Measurements from ENCODE around the gene CPTP.

Gene CPTP

DNA sequence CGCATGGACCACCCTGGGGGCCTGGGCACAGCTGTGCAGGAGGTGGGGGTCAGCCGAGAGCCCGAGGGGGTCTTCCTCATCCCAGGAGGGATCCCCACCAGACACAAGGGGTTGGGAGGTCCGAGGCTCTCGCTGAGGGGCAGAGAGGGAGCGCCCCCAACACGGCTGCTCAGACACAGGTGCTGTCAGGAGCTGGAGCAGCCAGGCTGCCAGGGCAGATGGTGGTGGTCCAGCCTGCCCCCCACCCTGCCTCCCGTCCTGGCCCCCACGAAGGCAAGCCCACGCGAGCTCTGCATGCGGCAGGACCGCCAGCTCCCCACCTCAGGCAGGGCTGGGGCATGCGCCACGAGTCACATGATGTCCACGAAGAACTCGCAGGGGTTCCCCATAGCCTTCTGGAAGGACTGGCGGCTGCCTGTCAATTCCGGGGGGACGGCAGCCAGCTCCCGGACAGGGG, 11.2 kb downstream of the CPTP start:
- Histone ChIP-seq H3K9me3 (ENCODE audit: control insufficient read depth in 2 of 2, low read length in 2 of 2) (no peaks in the 10 kb centered on the region), H3K36me3 (ENCODE audit: control insufficient read depth in 2 of 2, insufficient read depth in 2 of 2, low read length in 2 of 2) (peaks cover 9 to 14% of the 10 kb centered on the region in 2 donors), H3K27me3 (ENCODE audit: control insufficient read depth in 2 of 2, insufficient read depth in 2 of 2, low read length in 2 of 2) (peaks cover 3 to 7% of the 10 kb centered on the region in 2 donors), H3K9ac (ENCODE audit: low read depth in 1 of 2, low read length in 2 of 2) (no peak overlapping the region), H3K27ac (ENCODE audit: low read depth in 2 of 2, low read length in 2 of 2) (no peak overlapping the region), H3K4me1 (ENCODE audit: control insufficient read depth in 2 of 2, insufficient read depth in 2 of 2, low read length in 2 of 2) (peaks cover 10 to 15% of the 10 kb centered on the region in 2 donors), H3K4me3 (ENCODE audit: low read length in 2 of 2) (no peak overlapping the region)

DNA sequence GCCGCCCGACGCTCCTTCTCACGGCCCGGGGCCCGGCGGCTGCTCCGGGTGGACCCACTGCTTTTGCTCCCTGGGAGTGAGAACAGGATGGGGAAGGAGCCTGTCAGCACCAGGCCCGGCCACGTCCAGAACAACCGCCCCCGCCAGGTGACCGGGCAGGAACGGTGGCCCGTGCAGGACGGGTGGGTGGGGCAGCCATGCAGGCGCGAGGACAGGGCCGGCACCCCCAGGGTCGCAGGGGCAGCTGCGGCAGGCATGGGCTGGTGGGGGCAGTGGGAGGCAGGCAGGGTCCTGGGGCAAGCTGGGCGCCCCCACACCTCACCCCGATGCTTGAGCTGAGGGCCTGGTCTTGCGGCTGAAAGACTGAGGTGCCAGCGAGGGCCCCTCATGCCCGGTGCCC, 11.8 kb downstream of the CPTP start:
- peaks cover 15 to 21% of the 10 kb centered on the region in 2 donors for H3K36me3 ChIP-seq (ENCODE audit: control insufficient read depth in 2 of 2, insufficient read depth in 2 of 2, low read length in 2 of 2)
- H3K27me3 ChIP-seq (ENCODE audit: control insufficient read depth in 2 of 2, insufficient read depth in 2 of 2, low read length in 2 of 2) = peaks cover under 1 to 7% of the 10 kb centered on the region in 2 donors
- no peak overlapping the region for H3K4me3 ChIP-seq (ENCODE audit: low read length in 2 of 2)
- peaks cover 8 to 12% of the 10 kb centered on the region in 2 donors for H3K4me1 ChIP-seq (ENCODE audit: control insufficient read depth in 2 of 2, insufficient read depth in 2 of 2, low read length in 2 of 2)
- no peak overlapping the region for H3K27ac ChIP-seq (ENCODE audit: low read depth in 2 of 2, low read length in 2 of 2)
- H3K9me3 ChIP-seq (ENCODE audit: control insufficient read depth in 2 of 2, low read length in 2 of 2) = no peaks in the 10 kb centered on the region
- H3K9ac ChIP-seq (ENCODE audit: low read depth in 1 of 2, low read length in 2 of 2) = no peak overlapping the region

DNA sequence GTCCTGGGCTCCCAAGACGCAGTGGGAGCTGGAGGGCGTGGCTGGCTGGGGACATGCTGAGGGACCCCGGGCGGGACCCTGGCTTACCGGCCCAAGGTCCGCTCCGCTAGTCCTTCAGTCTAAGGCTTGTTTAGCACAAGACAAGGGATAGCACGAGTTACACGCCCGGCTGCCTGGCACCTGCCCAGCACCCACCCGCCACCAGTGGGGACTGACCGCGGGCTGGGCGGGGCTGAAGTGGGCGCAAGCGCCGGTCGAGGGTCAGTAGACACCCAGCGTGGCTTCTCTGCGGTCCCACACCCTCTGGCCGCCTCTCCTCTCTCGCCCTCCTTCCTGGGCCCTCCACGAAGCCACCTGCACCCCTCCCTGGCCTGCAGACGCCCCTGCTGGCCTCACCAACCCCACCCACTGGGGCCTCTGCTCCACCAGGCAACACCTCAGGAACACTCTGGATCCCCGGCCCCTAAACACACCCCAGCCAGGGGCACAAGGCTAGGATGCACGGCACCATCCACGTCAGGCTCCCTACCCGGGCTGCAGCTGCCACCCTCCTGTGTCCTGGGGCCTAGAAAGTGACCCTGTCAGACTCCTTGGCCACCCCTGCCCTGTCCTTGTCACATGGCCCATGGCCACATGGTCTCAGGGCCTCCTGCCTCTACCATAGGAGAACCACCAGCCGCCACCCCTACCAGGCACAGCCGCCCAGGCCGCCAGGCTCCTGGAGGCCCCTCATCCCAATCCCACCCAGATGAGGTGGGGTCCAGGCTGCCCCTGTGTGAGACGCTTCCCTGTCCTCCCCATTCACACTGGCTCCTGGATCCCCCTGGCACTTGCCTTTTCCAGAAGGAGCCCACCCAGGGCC, 12.6 kb downstream of the CPTP start:
- Histone ChIP-seq H3K4me3 (ENCODE audit: low read length in 2 of 2) (no peak overlapping the region), H3K9me3 (ENCODE audit: control insufficient read depth in 2 of 2, low read length in 2 of 2) (no peaks in the 10 kb centered on the region), H3K9ac (ENCODE audit: low read depth in 1 of 2, low read length in 2 of 2) (no peak overlapping the region), H3K27ac (ENCODE audit: low read depth in 2 of 2, low read length in 2 of 2) (no peak overlapping the region), H3K4me1 (ENCODE audit: control insufficient read depth in 2 of 2, insufficient read depth in 2 of 2, low read length in 2 of 2) (peaks cover 8 to 12% of the 10 kb centered on the region in 2 donors), H3K36me3 (ENCODE audit: control insufficient read depth in 2 of 2, insufficient read depth in 2 of 2, low read length in 2 of 2) (peaks cover 16 to 23% of the 10 kb centered on the region in 2 donors), H3K27me3 (ENCODE audit: control insufficient read depth in 2 of 2, insufficient read depth in 2 of 2, low read length in 2 of 2) (peaks cover 0 to 5% of the 10 kb centered on the region in 2 donors)

DNA sequence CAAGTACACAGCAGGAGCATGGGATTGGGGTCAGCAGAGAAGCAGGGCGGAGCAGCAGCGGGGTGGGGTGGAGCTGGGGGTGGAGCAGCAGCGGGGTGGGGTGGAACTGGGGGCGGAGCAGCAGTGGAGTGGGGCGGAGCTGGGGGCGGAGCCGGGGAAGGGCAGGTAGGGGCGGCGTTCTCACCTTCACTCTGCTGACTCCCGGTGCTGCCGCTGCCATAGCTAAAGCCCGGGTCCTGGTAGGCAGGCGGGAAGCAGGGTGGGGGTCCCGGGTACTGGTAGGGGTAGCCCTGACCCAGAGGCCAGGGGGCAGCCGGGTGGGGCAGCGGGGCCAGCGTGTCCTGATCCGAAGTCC, 13.2 kb downstream of the CPTP start:
- Histone ChIP-seq H3K27me3 (ENCODE audit: control insufficient read depth in 2 of 2, insufficient read depth in 2 of 2, low read length in 2 of 2) (no peaks in the 10 kb centered on the region), H3K9ac (ENCODE audit: low read depth in 1 of 2, low read length in 2 of 2) (no peak overlapping the region), H3K9me3 (ENCODE audit: control insufficient read depth in 2 of 2, low read length in 2 of 2) (no peaks in the 10 kb centered on the region), H3K4me1 (ENCODE audit: control insufficient read depth in 2 of 2, insufficient read depth in 2 of 2, low read length in 2 of 2) (peaks cover 5 to 7% of the 10 kb centered on the region in 2 donors), H3K27ac (ENCODE audit: low read depth in 2 of 2, low read length in 2 of 2) (no peak overlapping the region), H3K36me3 (ENCODE audit: control insufficient read depth in 2 of 2, insufficient read depth in 2 of 2, low read length in 2 of 2) (peaks cover 16 to 23% of the 10 kb centered on the region in 2 donors), H3K4me3 (ENCODE audit: low read length in 2 of 2) (no peak overlapping the region)

- peaks cover 16 to 23% of the 10 kb centered on the region in 2 donors for H3K36me3 ChIP-seq (ENCODE audit: control insufficient read depth in 2 of 2, insufficient read depth in 2 of 2, low read length in 2 of 2)
- H3K27ac ChIP-seq (ENCODE audit: low read depth in 2 of 2, low read length in 2 of 2) = no peak overlapping the region
- no peak overlapping the region for H3K4me3 ChIP-seq (ENCODE audit: low read length in 2 of 2)
- H3K9ac ChIP-seq (ENCODE audit: low read depth in 1 of 2, low read length in 2 of 2) = no peak overlapping the region
- H3K27me3 ChIP-seq (ENCODE audit: control insufficient read depth in 2 of 2, insufficient read depth in 2 of 2, low read length in 2 of 2) = no peaks in the 10 kb centered on the region
- no peaks in the 10 kb centered on the region for H3K9me3 ChIP-seq (ENCODE audit: control insufficient read depth in 2 of 2, low read length in 2 of 2)
- H3K4me1 ChIP-seq (ENCODE audit: control insufficient read depth in 2 of 2, insufficient read depth in 2 of 2, low read length in 2 of 2) = peaks cover 2% of the 10 kb centered on the region in 2 donors
Observed at GRCh38 chr1:1338278-1338677, 13.7 kb downstream of the CPTP start.

- no peak overlapping the region for H3K9ac ChIP-seq (ENCODE audit: low read depth in 1 of 2, low read length in 2 of 2)
- H3K36me3 ChIP-seq (ENCODE audit: control insufficient read depth in 2 of 2, insufficient read depth in 2 of 2, low read length in 2 of 2) = peaks cover 16 to 23% of the 10 kb centered on the region in 2 donors
- peaks cover 0 to 11% of the 10 kb centered on the region in 2 donors for H3K4me1 ChIP-seq (ENCODE audit: control insufficient read depth in 2 of 2, insufficient read depth in 2 of 2, low read length in 2 of 2)
- H3K4me3 ChIP-seq (ENCODE audit: low read length in 2 of 2) = no peak overlapping the region
- H3K9me3 ChIP-seq (ENCODE audit: control insufficient read depth in 2 of 2, low read length in 2 of 2) = no peaks in the 10 kb centered on the region
- H3K27ac ChIP-seq (ENCODE audit: low read depth in 2 of 2, low read length in 2 of 2) = no peak overlapping the region
- H3K27me3 ChIP-seq (ENCODE audit: control insufficient read depth in 2 of 2, insufficient read depth in 2 of 2, low read length in 2 of 2) = no peaks in the 10 kb centered on the region
Observed at GRCh38 chr1:1340185-1340584, 15.6 kb downstream of the CPTP start.

- no peaks in the 10 kb centered on the region for H3K9me3 ChIP-seq (ENCODE audit: control insufficient read depth in 2 of 2, low read length in 2 of 2)
Observed at GRCh38 chr1:1340791-1341548, 16.4 kb downstream of the CPTP start.

DNA sequence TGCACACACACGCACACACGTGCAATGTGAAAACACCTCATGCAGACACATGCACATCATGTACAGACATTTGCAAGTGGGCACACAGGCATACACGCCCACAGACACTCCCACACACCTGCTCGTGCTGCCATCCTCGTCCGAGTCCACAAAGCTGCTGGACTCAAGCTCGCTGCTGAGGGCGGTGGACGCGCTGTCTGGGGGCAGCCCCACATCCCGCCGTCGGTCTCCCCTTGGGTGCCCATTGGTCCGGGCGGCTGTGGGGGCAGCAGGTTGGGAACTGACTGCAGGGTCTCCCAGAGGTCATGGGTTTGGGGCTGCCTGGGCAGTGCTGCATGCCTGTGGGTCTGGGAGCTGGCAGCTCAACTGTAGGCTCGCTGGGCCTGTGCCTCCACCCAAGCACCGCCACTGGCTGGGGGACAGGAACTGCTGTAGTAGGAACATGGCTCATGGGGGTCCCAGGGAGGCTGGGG, 17.0 kb downstream of the CPTP start:
- Histone ChIP-seq H3K27me3 (ENCODE audit: control insufficient read depth in 2 of 2, insufficient read depth in 2 of 2, low read length in 2 of 2) (no peaks in the 10 kb centered on the region), H3K27ac (ENCODE audit: low read depth in 2 of 2, low read length in 2 of 2) (no peak overlapping the region), H3K4me3 (ENCODE audit: low read length in 2 of 2) (no peak overlapping the region), H3K9me3 (ENCODE audit: control insufficient read depth in 2 of 2, low read length in 2 of 2) (no peaks in the 10 kb centered on the region), H3K9ac (ENCODE audit: low read depth in 1 of 2, low read length in 2 of 2) (no peak overlapping the region), H3K36me3 (ENCODE audit: control insufficient read depth in 2 of 2, insufficient read depth in 2 of 2, low read length in 2 of 2) (peaks cover 16 to 21% of the 10 kb centered on the region in 2 donors), H3K4me1 (ENCODE audit: control insufficient read depth in 2 of 2, insufficient read depth in 2 of 2, low read length in 2 of 2) (peaks cover 9 to 24% of the 10 kb centered on the region in 2 donors)

More at GRCh38 chr1:1340791-1341548, 16.4 kb downstream of the CPTP start:
- no peaks in the 10 kb centered on the region for H3K27me3 ChIP-seq (ENCODE audit: control insufficient read depth in 2 of 2, insufficient read depth in 2 of 2, low read length in 2 of 2)
- H3K27ac ChIP-seq (ENCODE audit: low read depth in 2 of 2, low read length in 2 of 2) = no peak overlapping the region
- peaks cover 4 to 18% of the 10 kb centered on the region in 2 donors for H3K4me1 ChIP-seq (ENCODE audit: control insufficient read depth in 2 of 2, insufficient read depth in 2 of 2, low read length in 2 of 2)
- peaks cover 16 to 21% of the 10 kb centered on the region in 2 donors for H3K36me3 ChIP-seq (ENCODE audit: control insufficient read depth in 2 of 2, insufficient read depth in 2 of 2, low read length in 2 of 2)
- H3K9ac ChIP-seq (ENCODE audit: low read depth in 1 of 2, low read length in 2 of 2) = no peak overlapping the region
- no peak overlapping the region for H3K4me3 ChIP-seq (ENCODE audit: low read length in 2 of 2)

DNA sequence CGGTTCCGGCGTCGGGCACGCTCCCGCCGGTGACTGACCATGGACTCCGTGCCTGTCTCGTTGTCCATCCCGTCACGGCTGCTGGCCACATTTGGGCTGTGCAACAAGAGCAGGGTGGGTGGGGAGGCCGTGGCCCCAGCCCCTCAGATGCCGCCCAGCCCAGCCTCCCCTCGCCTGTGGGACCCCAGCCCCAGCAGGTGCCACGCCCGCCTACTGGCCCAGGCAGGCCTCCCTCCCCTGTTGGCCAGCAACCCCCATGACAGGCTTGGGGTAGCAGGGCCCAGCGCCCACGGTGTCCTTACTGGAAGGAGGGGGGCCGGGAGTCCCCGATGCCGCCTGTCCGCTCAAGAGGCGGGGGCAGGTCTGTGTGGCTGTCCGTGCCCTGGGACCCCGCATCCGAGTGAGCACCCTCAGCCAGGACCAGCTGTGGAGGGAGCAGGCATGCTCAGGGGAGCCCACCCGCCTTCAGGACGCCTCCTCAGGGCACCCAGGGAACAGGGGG, 17.5 kb downstream of the CPTP start:
- no peak overlapping the region for H3K4me3 ChIP-seq (ENCODE audit: low read length in 2 of 2)
- H3K4me1 ChIP-seq (ENCODE audit: control insufficient read depth in 2 of 2, insufficient read depth in 2 of 2, low read length in 2 of 2) = peaks cover 15 to 29% of the 10 kb centered on the region in 2 donors
- H3K27me3 ChIP-seq (ENCODE audit: control insufficient read depth in 2 of 2, insufficient read depth in 2 of 2, low read length in 2 of 2) = no peaks in the 10 kb centered on the region
- no peaks in the 10 kb centered on the region for H3K9me3 ChIP-seq (ENCODE audit: control insufficient read depth in 2 of 2, low read length in 2 of 2)
- no peak overlapping the region for H3K9ac ChIP-seq (ENCODE audit: low read depth in 1 of 2, low read length in 2 of 2)
- H3K27ac ChIP-seq (ENCODE audit: low read depth in 2 of 2, low read length in 2 of 2) = no peak overlapping the region
- peaks cover 16 to 21% of the 10 kb centered on the region in 2 donors for H3K36me3 ChIP-seq (ENCODE audit: control insufficient read depth in 2 of 2, insufficient read depth in 2 of 2, low read length in 2 of 2)

Measured in mucosa of rectum (tissue), 2 donors.